Muscle of leg (tissue), 11 donors: ENCODE measurements around the gene PKD2L1. TPM values are rescaled to one million over a fixed set of nuclear protein-coding genes. Genes with fewer than 3 reads are reported as not detected.

Experiments used
- DNase-seq: peaks from one replicate; pipeline ENCODE4 v3.0.0; 2013
- H3K27ac ChIP-seq: one replicate; pipeline ENCODE4 v1.5.1; 2013; ENCODE audit warnings: mild to moderate bottlenecking, low read length, control low read depth
- H3K27me3 ChIP-seq: one replicate; pipeline ENCODE4 v1.6.1; 2013; ENCODE audit warnings: low read length; ENCODE audit not compliant: control insufficient read depth, insufficient read depth
- H3K36me3 ChIP-seq: one replicate; pipeline ENCODE4 v1.6.1; 2013; ENCODE audit warnings: low read length; ENCODE audit not compliant: control insufficient read depth, insufficient read depth
- H3K4me1 ChIP-seq: one replicate; pipeline ENCODE4 v1.6.1; 2013; ENCODE audit warnings: low read length; ENCODE audit not compliant: control insufficient read depth, insufficient read depth
- H3K4me3 ChIP-seq: one replicate; pipeline ENCODE4 v1.5.1; 2013; ENCODE audit warnings: low read length, control low read depth
- H3K9me3 ChIP-seq: replicated peaks from 2 replicates; pipeline ENCODE4 v1.6.1; 2013; ENCODE audit warnings: low read depth, low read length; ENCODE audit not compliant: control insufficient read depth
- WGBS: methylation state at CpG from one replicate; pipeline ENCODE4 v1.1.5; 2013; ENCODE audit warnings: missing lambda C conversion rate; ENCODE audit not compliant: insufficient coverage; 5-methylcytosine and 5-hydroxymethylcytosine counted together
- polyA plus RNA-seq, 8 donors: library from polyadenylated mRNA; unstranded; fragments of 120-200 nt; gene quantifications; one replicate each; pipeline versions ENCODE4 v1.2.1 to v1.2.3, GENCODE V29; 2013; ENCODE audit warnings: inconsistent platforms in 1 of 8, low replicate concordance in 1 of 8; ENCODE audit not compliant: insufficient read length in 8 of 8, insufficient read depth in 1 of 8
- total RNA-seq: library from RNA; stranded (reverse); fragments of 120-200 nt; gene quantifications from one replicate; pipeline ENCODE4 v1.2.4, GENCODE V29; 2013

PKD2L1 gene
- total and polyA plus RNA-seq, 9 donors, result 0.04 to 0.32 (median 0.11) TPM; not detected in 2

- Histone ChIP-seq H3K36me3 (peaks cover 38% of the 10 kb centered on the region), H3K4me1 (no peaks in the 10 kb centered on the region), H3K27ac (no peak overlapping the region), H3K9me3 (no peaks in the 10 kb centered on the region), H3K4me3 (no peak overlapping the region), H3K27me3 (no peaks in the 10 kb centered on the region)
- 89% methylated on average over 5 of the region's 7 CpGs for WGBS
- DNase-seq, result no peak
Measured at GRCh38 chr10:100248820-100249219, 81.2 kb downstream of the PKD2L1 start.

GRCh38 chr10:100245484-100246220 lies 84.4 kb downstream of the PKD2L1 start:
- Histone ChIP-seq H3K4me1 (no peaks in the 10 kb centered on the region), H3K36me3 (peaks cover 36% of the 10 kb centered on the region), H3K27me3 (no peaks in the 10 kb centered on the region), H3K4me3 (no peak overlapping the region), H3K9me3 (no peaks in the 10 kb centered on the region), H3K27ac (no peak overlapping the region)
- no peak for DNase-seq
- 83% methylated on average over 1 of the region's 5 CpGs for WGBS

- Histone ChIP-seq H3K9me3 (no peaks in the 10 kb centered on the region), H3K27me3 (no peaks in the 10 kb centered on the region), H3K4me1 (no peaks in the 10 kb centered on the region), H3K4me3 (no peak overlapping the region), H3K36me3 (peaks cover 40% of the 10 kb centered on the region), H3K27ac (no peak overlapping the region)
- no peak for DNase-seq
- WGBS, result no CpG with 5 or more reads among the region's 3 CpGs
Measured at GRCh38 chr10:100239851-100240250, 90.2 kb downstream of the PKD2L1 start.

GRCh38 chr10:100238429-100238828 lies 91.6 kb downstream of the PKD2L1 start:
- Histone ChIP-seq H3K4me3 (no peak overlapping the region), H3K4me1 (no peaks in the 10 kb centered on the region), H3K9me3 (no peaks in the 10 kb centered on the region), H3K27me3 (no peaks in the 10 kb centered on the region), H3K36me3 (peaks cover 45% of the 10 kb centered on the region), H3K27ac (no peak overlapping the region)
- no peak for DNase-seq
- 91% methylated on average over 4 of the region's 7 CpGs for WGBS

Other genes with a start within 250 kb of the PKD2L1 start
- 0.09 TPM for gene CPN1, start 248.4 kb downstream of the PKD2L1 start, total RNA-seq
- under 1 TPM in 3 of 8 donors, not detected in 5; 0.08 to 0.26 (median 0.20) TPM for gene CPN1, start 248.4 kb downstream of the PKD2L1 start, polyA plus RNA-seq
- 21.1 TPM for gene ERLIN1, start 144.2 kb downstream of the PKD2L1 start, total RNA-seq
- gene ERLIN1, start 144.2 kb downstream of the PKD2L1 start, polyA plus RNA-seq, result 10 to 100 TPM; 28.5 to 49.4 (median 36.6) TPM
- 13.6 TPM for gene CHUK, start 100.6 kb downstream of the PKD2L1 start, total RNA-seq
- gene CHUK, start 100.6 kb downstream of the PKD2L1 start, polyA plus RNA-seq, result 10 to 100 TPM; 10.7 to 18.6 (median 15.0) TPM
- 23.9 TPM for gene CWF19L1, start 62.6 kb downstream of the PKD2L1 start, total RNA-seq
- gene CWF19L1, start 62.6 kb downstream of the PKD2L1 start, polyA plus RNA-seq, result 10 to 100 TPM; 16.7 to 25.9 (median 20.4) TPM
- 26.0 TPM for gene BLOC1S2, start 43.5 kb downstream of the PKD2L1 start, total RNA-seq
- 10 to 100 TPM; 22.7 to 32.7 (median 25.3) TPM for gene BLOC1S2, start 43.5 kb downstream of the PKD2L1 start, polyA plus RNA-seq
- gene SCD, start 17.0 kb upstream of the PKD2L1 start, total RNA-seq, result 10.4 TPM
- 10 to 100 TPM in 7 of 8 donors, 1 to 10 TPM in 1; 9.8 to 34.9 (median 19.0) TPM for gene SCD, start 17.0 kb upstream of the PKD2L1 start, polyA plus RNA-seq
- gene WNT8B, start 132.8 kb upstream of the PKD2L1 start, total RNA-seq, result not detected
- gene WNT8B, start 132.8 kb upstream of the PKD2L1 start, polyA plus RNA-seq, result under 1 TPM in 2 of 8 donors, not detected in 6; 0.05 to 0.11 TPM
- 5.5 TPM for gene SEC31B, start 189.6 kb upstream of the PKD2L1 start, total RNA-seq
- gene SEC31B, start 189.6 kb upstream of the PKD2L1 start, polyA plus RNA-seq, result 10 to 100 TPM in 4 of 8 donors, 1 to 10 TPM in 4; 5.3 to 15.6 (median 9.8) TPM
- 169 TPM for gene NDUFB8, start 199.6 kb upstream of the PKD2L1 start, total RNA-seq
- 100 to 1,000 TPM; 134 to 157 (median 140) TPM for gene NDUFB8, start 199.6 kb upstream of the PKD2L1 start, polyA plus RNA-seq
- gene HIF1AN, start 205.7 kb upstream of the PKD2L1 start, total RNA-seq, result 9.4 TPM
- gene HIF1AN, start 205.7 kb upstream of the PKD2L1 start, polyA plus RNA-seq, result 10 to 100 TPM; 23.5 to 37.6 (median 32.4) TPM